Liver (tissue), 9 donors: ENCODE results near the gene RHEX. TPM values are rescaled to one million over a fixed set of nuclear protein-coding genes. Genes with fewer than 3 reads are reported as not detected.

Source experiments
- DNase-seq: peaks from one replicate; pipeline ENCODE4 v3.0.0-alpha.2; 2017; ENCODE audit warnings: low spot score
- H3K27ac ChIP-seq, 2 donors: one replicate each; pipeline ENCODE4 v1.7.0; 2013; ENCODE audit warnings: inconsistent platforms in 2 of 2, low read length in 2 of 2, control low read depth in 1 of 2, low read depth in 1 of 2, mild to moderate bottlenecking in 1 of 2
- H3K27me3 ChIP-seq, 4 donors: one replicate each; pipeline versions ENCODE4 v1.6.1 to v1.7.0; 2013; ENCODE audit warnings: low read length in 3 of 4, inconsistent platforms in 1 of 4, mild to moderate bottlenecking in 1 of 4, moderate library complexity in 1 of 4; ENCODE audit not compliant: control insufficient read depth in 4 of 4, insufficient read depth in 4 of 4
- H3K36me3 ChIP-seq, 4 donors: one replicate each; pipeline versions ENCODE4 v1.6.1 to v1.7.0; 2013; ENCODE audit warnings: low read length in 3 of 4, mild to moderate bottlenecking in 3 of 4, low read depth in 1 of 4, moderate library complexity in 1 of 4; ENCODE audit not compliant: control insufficient read depth in 4 of 4, insufficient read depth in 3 of 4
- H3K4me1 ChIP-seq, 4 donors: one replicate each; pipeline versions ENCODE4 v1.6.1 to v1.7.0; 2013; ENCODE audit warnings: low read length in 3 of 4, mild to moderate bottlenecking in 3 of 4, moderate library complexity in 1 of 4; ENCODE audit not compliant: control insufficient read depth in 4 of 4, insufficient read depth in 4 of 4
- H3K4me3 ChIP-seq, 3 donors: one replicate each; pipeline versions ENCODE4 v1.6.1 to v1.7.0; 2013; ENCODE audit warnings: low read length in 3 of 3, control low read depth in 1 of 3, low read depth in 1 of 3, mild to moderate bottlenecking in 1 of 3
- H3K9ac ChIP-seq, 2 donors: one replicate each; pipeline ENCODE4 v1.7.0; 2013; ENCODE audit warnings: low read length in 2 of 2, mild to moderate bottlenecking in 2 of 2, moderate library complexity in 2 of 2, control low read depth in 1 of 2, low read depth in 1 of 2
- H3K9me3 ChIP-seq, 4 donors: one replicate each; pipeline versions ENCODE4 v1.6.1 to v1.7.0; 2013; ENCODE audit warnings: low read length in 3 of 4; ENCODE audit not compliant: control insufficient read depth in 4 of 4
- EGR1 ChIP-seq, 2 donors: IDR thresholded peaks; 2 replicates each; pipeline ENCODE4 v1.6.1; 2016 to 2018; ENCODE audit warnings: antibody characterized with exemption in 2 of 2, low read depth in 2 of 2
- FOXA1 ChIP-seq: IDR thresholded peaks from 2 replicates; pipeline ENCODE4 v1.6.1; 2016; ENCODE audit warnings: antibody characterized with exemption
- FOXA2 ChIP-seq: IDR thresholded peaks from 2 replicates; pipeline ENCODE4 v1.6.1; 2016; ENCODE audit warnings: antibody characterized with exemption
- GABPA ChIP-seq, 2 donors: IDR thresholded peaks in 1 of 2; conservative IDR thresholded peaks in 1 of 2; 2 replicates each; pipeline ENCODE4 v1.6.1; 2016; ENCODE audit warnings: antibody characterized with exemption in 2 of 2, mild to moderate bottlenecking in 1 of 2, moderate library complexity in 1 of 2
- HNF4A ChIP-seq, 2 donors: conservative IDR thresholded peaks; 2 replicates each; pipeline ENCODE4 v1.6.1; 2016; ENCODE audit warnings: antibody characterized with exemption in 2 of 2, mild to moderate bottlenecking in 2 of 2
- HNF4G ChIP-seq: IDR thresholded peaks from 2 replicates; pipeline ENCODE4 v1.6.1; 2016; ENCODE audit warnings: antibody characterized with exemption
- JUND ChIP-seq, 2 donors: IDR thresholded peaks; 2 replicates each; pipeline ENCODE4 v1.6.1; 2016; ENCODE audit warnings: antibody characterized with exemption in 2 of 2
- NR2F2 ChIP-seq: IDR thresholded peaks from 2 replicates; pipeline ENCODE4 v1.6.1; 2016; ENCODE audit warnings: antibody characterized with exemption
- RAD21 ChIP-seq, 2 donors: IDR thresholded peaks; 2 replicates each; pipeline ENCODE4 v1.6.1; 2016; ENCODE audit warnings: antibody characterized with exemption in 2 of 2, mild to moderate bottlenecking in 2 of 2
- REST ChIP-seq: IDR thresholded peaks from 2 replicates; pipeline ENCODE4 v1.6.1; 2016; ENCODE audit warnings: antibody characterized with exemption, mild to moderate bottlenecking
- RXRA ChIP-seq, 2 donors: IDR thresholded peaks; 2 replicates each; pipeline ENCODE4 v1.6.1; 2017 to 2018; ENCODE audit warnings: antibody characterized with exemption in 2 of 2, mild to moderate bottlenecking in 1 of 2
- SP1 ChIP-seq: IDR thresholded peaks from 2 replicates; pipeline ENCODE4 v1.6.1; 2018; ENCODE audit warnings: antibody characterized with exemption, mild to moderate bottlenecking
- TAF1 ChIP-seq: conservative IDR thresholded peaks from 2 replicates; pipeline ENCODE4 v1.6.1; 2016; ENCODE audit warnings: antibody characterized with exemption, mild to moderate bottlenecking
- YY1 ChIP-seq: IDR thresholded peaks from 2 replicates; pipeline ENCODE4 v1.6.1; 2016; ENCODE audit warnings: antibody characterized with exemption, mild to moderate bottlenecking
- ZBTB33 ChIP-seq: IDR thresholded peaks from 2 replicates; pipeline ENCODE4 v1.6.1; 2016; ENCODE audit warnings: antibody characterized with exemption
- WGBS: extraction: QIAGEN DNeasy Blood & Tissue Kit; methylation state at CpG from one replicate; pipeline ENCODE4 v1.1.7; 2013; 5-methylcytosine and 5-hydroxymethylcytosine counted together
- polyA plus RNA-seq, 2 donors: library from polyadenylated mRNA; stranded (reverse) in 1 of 2; unstranded in 1 of 2; fragments of 200-250 nt in 1 of 2; fragments of >200 nt in 1 of 2; fragmentation: Nextera tagmentation in 1 of 2; extraction: Ambion mirVana in 1 of 2; gene quantifications; one replicate each; pipeline versions ENCODE4 v1.2.1 to v1.2.3, GENCODE V29; 2013 to 2015
- total RNA-seq, 2 donors: library from RNA; depleted of rRNA; stranded (reverse); fragments of >200 nt; gene quantifications; one replicate each; pipeline ENCODE4 v1.2.3, GENCODE V29; 2014
- TF ChIP-seq, protein P1 (sequence below): IDR thresholded peaks from 2 replicates; pipeline ENCODE4 v1.6.1; 2016; ENCODE audit warnings: antibody characterized with exemption
- TF ChIP-seq, protein P2 (sequence below): IDR thresholded peaks from 2 replicates; pipeline ENCODE4 v1.6.1; 2016; ENCODE audit warnings: antibody characterized with exemption
- donor health status: healthy.
- donor health status: healthy.
- donor health status: healthy.
- donor health status: healthy.
- donor health status: healthy.

RHEX gene
- total and polyA plus RNA-seq, 4 donors = 0.15 to 2.8 (median 0.47) TPM

DNA sequence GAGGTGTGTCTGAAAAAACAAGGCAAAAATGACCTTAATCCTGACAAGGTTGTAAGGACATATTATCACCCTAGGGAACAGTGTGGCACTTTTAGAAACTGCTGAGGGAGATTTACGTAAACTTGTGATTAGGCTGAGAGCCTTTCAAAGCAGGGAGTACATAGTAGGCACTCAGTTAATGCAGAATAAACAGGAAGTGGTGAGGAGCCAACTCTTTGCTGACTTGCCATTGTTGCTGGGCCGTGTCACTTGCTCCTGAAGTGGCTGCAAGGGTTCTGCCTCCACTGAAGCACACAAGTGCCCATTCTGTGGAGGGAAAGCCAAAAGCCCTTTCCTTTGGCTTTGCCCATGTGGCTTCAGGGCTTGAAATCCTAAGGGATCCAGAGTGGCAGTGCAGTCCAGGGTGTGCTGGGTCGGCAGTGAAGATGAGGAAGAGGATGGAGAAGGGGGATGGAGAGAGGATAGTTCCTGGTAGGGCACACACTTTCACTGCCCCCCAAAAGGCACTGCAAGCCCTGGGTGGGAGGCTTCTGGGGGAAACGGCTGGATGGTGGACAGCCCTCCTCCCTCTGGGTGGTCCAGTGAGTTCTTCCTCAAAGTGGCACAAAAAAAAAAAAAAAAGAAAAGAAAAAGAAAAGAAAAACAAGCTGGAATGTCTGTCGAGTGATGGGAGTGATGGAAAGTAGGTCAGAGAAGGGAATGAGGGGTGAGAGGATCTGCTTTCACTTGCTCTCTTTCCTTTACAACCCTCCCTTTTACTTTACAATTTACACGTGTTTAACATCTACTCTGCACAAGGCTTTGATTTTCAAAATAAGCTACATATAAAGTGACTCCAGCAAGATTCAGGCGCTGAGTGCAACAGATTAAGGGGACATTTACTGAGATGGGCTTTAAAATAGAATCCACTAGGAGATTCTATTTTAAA lies 13.7 kb upstream of the RHEX start:
- Histone ChIP-seq H3K36me3 (no peaks in the 10 kb centered on the region), H3K9me3 (no peaks in the 10 kb centered on the region), H3K4me3 (no peak overlapping the region), H3K4me1 (no peaks in the 10 kb centered on the region), H3K27me3 (no peaks in the 10 kb centered on the region), H3K27ac (no peak overlapping the region), H3K9ac (no peak overlapping the region)
- 63% methylated on average over 7 of the region's 7 CpGs for WGBS
- TF ChIP-seq REST = no peak
- no peak for TF ChIP-seq RXRA (IDR thresholded peaks at IDR 0.05)
- TF ChIP-seq, protein P1, sequence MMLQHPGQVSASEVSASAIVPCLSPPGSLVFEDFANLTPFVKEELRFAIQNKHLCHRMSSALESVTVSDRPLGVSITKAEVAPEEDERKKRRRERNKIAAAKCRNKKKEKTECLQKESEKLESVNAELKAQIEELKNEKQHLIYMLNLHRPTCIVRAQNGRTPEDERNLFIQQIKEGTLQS = no peak
- DNase-seq = no peak

GRCh38 chr1:206040328-206040727 lies 12.6 kb upstream of the RHEX start:
- TF ChIP-seq TAF1 = no peak
- no peak overlapping the region for H3K27ac ChIP-seq
- WGBS = 78% methylated on average over 5 of the region's 5 CpGs

DNA sequence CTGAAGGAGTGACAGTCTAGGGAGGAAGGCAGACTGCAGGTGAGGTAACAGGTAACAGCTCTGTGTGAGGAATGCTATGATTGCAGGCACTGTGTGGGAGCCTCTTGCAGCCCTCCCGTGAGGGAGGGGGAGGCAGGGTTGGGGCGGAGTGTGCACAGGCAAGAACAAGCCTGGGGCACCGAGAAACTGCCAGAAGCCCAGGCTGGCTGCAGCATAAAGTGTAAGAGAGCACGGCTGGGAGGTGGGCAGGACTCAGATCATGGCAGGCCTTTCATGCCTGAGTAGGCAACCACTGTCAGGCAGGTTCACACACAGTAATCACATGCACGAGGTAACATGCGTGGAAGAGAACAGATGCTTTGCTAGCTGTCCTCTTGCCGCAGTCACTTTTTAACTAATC lies 11.3 kb upstream of the RHEX start:
- H3K4me3 ChIP-seq = no peak overlapping the region
- no peaks in the 10 kb centered on the region for H3K9me3 ChIP-seq
- DNase-seq = no peak
- no peaks in the 10 kb centered on the region for H3K4me1 ChIP-seq
- no peak overlapping the region for H3K27ac ChIP-seq
- H3K36me3 ChIP-seq = no peaks in the 10 kb centered on the region
- H3K27me3 ChIP-seq = no peaks in the 10 kb centered on the region
- WGBS = 79% methylated on average over 7 of the region's 7 CpGs
- no peak overlapping the region for H3K9ac ChIP-seq
- TF ChIP-seq HNF4A (conservative IDR thresholded peaks at IDR 0.05) (no peak), HNF4G (no peak), FOXA1 (no peak), ZBTB33 (no peak), RXRA (IDR thresholded peaks at IDR 0.05) (no peak), RAD21 (IDR thresholded peaks at IDR 0.05) (no peak), REST (no peak), GABPA (IDR thresholded peaks at IDR 0.05 in 1 of 2, conservative IDR thresholded peaks at IDR 0.05 in 1 of 2) (no peak), NR2F2 (no peak), EGR1 (IDR thresholded peaks at IDR 0.05; ENCODE audit: low read depth in 2 of 2) (no peak), FOXA2 (no peak), JUND (IDR thresholded peaks at IDR 0.05) (no peak), SP1 (no peak), TAF1 (no peak), YY1 (no peak)
- TF ChIP-seq, protein P1 = no peak
- TF ChIP-seq, protein P2, sequence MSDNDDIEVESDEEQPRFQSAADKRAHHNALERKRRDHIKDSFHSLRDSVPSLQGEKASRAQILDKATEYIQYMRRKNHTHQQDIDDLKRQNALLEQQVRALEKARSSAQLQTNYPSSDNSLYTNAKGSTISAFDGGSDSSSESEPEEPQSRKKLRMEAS = no peak

More at GRCh38 chr1:206040328-206040727, 12.6 kb upstream of the RHEX start:
- no peaks in the 10 kb centered on the region for H3K36me3 ChIP-seq
- H3K9ac ChIP-seq = no peak overlapping the region
- H3K4me1 ChIP-seq = no peaks in the 10 kb centered on the region
- H3K9me3 ChIP-seq = no peaks in the 10 kb centered on the region
- no peaks in the 10 kb centered on the region for H3K27me3 ChIP-seq
- no peak overlapping the region for H3K4me3 ChIP-seq
- no peak for DNase-seq
